Measurements from ENCODE around the gene VSIG10. TPM values are rescaled to one million over a fixed set of nuclear protein-coding genes. Genes with fewer than 3 reads are reported as not detected.
A peak's percentile ranks its signal among the peaks of the same experiment; 100 is the strongest.

VSIG10 gene
- total RNA-seq, 1 donor from 2014 or later = 26.2 TPM

DNA sequence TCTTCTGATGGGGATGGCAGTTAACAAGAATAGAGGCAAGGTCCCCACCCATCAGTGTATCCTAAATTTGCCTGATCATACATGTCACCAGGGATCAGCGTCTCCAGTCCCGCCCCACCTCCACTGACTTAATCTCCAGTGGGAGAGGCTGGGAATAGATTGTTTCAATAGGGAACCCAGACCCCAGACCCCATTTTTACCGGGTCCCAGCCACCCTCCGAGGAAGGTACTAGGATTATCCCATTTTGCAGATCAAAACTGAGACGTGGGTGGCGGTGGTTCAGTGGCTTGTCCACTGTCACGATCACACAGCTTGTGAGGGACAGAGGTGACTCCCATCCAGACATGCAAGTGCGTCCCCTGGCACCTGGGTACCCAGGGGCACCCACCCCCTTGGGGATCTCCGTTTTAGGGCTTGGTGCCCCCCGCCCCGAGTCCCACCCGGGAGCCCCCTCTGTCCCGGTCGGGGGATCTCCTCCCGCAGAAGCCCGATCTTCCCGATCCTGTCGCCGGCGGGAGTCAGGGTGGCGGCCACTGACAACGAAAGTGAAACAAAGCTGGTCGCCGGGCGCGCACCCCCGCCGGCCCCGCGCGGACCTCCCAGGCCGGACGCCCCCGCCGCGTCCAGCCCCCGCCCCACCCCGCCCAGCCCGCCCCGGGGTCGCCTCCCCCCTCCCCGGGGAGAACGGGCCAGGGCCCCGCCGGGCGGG lies 43.4 kb downstream of the VSIG10 start:
- DNase-seq (ENCODE audit: low read depth, low spot score) = no peak

DNA sequence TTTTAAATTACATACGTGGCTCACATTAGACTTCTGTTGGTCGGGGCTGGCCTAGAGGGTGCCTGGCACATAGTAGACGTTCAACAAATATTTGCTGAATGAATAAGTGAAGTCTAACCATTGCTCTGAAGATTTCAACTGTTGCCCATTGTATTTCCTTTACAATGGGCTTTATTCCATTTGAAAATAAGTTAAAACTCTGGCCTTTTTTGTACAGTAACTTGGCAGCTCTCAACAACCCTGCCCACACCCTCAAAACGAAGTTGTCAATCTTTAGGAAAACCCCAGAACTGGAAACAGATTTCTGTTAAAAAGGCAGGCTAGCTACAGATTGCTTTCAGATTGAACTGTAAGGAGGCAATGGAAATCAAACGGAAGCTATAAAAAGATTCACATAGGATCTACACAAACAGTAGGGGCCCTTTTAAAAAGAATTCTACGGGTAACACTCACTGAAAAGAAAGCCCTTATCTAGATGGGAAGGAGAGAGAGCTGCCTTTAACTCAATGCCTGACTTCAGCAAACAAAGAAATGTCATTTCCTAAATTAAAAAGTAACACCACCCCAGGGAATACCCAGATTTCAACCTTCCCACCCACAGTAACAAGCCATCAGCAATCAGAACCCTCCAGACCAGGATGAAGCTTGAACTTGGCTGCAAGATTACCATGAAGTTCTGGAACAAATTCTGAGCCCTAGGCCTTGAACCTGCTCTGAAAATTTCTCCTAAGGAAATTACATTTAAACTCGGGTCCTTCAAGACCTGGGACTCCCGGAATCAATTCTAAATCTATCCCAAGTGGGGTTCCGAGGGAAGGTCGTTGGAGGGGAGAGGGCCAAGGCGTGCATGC lies 44.2 kb downstream of the VSIG10 start:
- no peak for DNase-seq (ENCODE audit: low read depth, low spot score)

DNA sequence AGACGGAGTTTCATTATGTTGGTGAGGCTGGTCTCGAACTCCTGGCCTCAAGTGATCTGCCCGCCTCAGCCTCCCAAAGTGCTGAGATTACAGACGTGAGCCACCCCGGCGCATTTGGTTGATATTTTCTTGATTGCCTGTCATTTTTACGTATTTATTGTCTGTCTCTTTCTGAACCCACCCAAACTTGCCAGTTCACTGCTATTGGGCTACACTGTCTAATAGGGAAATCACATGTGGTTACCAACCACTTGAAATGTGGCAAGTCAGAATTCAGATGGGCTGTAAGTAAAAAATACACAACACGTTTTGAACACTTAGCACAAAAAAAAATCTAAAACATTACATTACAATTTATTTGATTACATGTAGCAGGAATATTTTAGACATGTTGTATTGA lies 44.9 kb downstream of the VSIG10 start:
- no peak for DNase-seq (ENCODE audit: low read depth, low spot score)

DNA sequence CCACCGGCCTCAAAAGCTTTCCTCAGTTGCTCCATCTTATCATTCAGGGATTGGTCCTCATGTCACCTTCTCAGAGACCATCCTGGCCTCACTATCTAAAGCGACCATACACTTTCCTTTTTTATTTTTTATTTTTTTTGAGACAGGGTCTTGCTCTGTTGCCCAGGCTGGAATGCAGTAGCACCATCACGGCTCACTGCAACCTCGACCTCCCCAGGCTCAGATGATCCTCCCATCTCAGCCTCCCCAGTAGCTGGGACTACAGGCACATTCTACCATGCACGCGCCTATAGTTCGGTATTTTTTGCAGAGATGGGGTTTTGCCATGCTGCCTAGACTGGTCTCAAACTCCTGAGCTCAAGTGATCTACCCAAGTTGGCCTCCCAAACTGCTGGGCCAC lies 45.6 kb downstream of the VSIG10 start:
- no peak for DNase-seq (ENCODE audit: low read depth, low spot score)

DNA sequence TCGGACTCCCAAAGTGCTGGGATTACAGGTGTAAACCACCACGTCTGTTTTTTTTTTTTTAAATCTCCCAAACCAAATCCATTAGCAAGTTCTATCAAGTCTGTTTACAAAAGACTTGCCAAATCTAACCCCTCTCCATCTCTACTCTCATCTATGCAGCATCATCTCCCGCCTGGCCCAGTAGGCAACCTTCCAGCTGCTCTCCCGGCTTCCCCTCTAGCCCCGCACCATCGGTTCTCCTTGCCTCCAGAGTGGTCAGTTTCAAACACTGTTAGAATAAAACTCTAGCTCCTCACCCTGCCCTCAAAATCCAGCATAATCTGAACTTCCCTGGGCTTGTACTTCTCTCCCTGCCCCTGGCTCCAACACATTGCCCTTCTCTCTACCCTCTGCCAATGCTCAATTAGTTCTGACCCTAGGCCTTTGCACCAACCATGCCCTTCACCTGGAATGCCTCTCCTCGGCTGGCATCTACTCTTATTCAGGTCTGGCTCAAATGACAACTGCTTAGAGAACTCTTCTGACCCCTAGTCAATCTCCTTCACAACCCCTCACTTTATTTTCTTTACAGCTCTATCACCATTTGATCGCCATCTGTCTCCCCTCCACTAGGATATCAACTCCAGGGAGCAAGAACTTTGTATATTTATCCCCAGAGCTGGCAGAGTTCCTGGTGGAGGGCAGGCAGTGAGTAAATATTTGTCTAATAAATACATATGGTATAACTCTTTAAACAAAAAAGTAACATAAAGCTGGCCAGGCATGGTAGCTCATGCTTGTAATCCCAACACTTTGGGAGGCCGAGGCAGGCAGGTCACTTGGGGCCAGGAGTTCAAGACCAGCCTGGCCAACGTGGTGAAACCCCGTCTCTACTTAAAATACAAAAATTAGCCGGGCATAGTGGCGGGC lies 47.7 kb downstream of the VSIG10 start:
- no peak for DNase-seq (ENCODE audit: low read depth, low spot score)

DNA sequence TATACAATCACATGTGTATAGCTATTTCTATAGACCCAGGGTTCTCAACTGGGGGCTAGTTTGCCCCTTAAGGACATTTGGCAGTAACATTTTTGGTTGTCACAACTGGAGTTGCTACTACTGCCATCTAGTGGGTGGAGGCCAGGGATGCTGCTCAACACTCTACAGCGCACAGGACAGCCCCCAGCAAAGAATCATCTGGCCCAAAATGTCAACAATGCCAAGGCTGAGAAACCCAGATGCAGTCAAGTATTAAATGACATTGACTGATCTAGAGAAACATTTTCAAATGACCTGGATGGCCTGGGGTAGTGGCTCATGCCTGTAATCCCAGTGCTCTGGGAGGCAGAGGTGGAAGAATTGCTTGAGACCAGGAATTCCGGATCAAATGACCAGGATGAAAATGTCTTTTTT lies 48.7 kb downstream of the VSIG10 start:
- DNase-seq (ENCODE audit: low read depth, low spot score) = peak; percentile 37

DNA sequence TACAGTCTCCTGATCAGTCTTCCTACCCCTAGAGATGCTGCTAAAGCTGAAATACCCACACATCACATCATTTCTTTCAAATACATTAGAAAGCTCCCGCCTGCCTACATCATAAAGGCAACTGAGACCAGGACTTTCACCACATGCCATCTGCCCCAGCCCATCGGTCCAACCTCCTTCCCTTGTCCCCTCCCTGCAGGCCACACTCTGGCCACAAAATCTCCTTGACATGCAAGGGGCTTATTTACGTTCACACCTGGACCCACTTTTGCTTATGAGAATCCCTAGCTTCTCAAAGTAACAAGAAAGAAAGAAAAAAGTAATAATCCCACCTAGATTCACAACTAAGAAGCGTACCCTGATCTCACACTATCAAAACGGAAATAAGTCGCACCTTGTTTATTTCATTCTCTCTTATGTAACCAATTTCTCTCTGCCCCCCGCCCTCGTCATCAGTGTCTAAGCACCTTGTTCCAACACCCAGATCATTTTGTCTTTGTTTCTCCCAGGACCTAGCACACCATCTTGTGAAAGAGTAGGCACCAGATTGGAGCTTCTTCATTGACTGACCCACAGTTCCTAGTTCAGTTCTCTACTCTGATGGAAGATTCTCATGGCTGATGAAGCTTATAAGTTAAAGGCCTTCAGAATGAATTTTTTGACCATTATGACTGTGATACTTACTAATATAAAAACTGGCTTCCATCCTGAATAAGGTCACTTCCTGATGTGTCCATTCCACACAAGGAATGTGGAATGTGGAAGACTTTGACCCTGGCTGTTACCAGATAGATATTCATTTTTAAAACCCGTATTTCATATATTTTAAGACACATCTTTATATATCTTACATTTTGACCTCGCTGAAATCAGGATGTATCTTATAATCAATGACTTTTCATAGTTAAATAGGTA lies 50.5 kb downstream of the VSIG10 start:
- no peak for DNase-seq (ENCODE audit: low read depth, low spot score)

DNA sequence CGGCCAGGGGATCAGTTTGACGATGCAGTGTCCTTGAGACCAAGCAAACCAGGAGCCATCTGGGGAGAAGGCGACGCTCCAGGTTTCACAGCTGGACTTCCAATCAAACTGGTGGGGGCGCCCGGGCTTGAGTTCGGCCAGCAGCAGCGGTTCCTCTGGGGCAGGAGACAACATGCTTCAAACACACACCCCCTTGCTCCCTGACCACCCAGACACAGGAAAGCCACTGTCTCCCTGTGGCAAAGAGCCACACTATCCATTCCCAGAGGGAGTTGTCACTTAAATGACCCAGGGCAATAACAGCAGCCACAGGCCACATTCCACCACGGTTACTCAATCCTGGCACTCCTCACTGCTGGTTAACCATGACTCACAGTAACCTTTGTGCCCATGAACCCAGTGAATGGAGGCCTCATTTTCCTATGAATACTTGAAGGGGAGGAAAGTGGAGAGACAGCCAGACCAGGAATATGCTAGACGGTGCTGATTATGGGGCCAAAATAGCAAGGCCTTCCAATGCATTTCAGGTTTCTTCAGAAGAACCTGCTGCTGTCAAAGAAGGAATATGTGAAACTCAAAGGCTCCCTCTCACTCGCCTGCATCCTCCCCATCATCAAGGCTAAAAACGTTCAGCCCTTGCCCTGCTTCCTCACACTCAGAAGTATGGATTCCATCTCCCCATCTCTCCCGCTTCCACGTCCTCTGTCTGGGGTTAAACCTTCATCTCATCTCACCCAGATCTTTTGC lies 51.3 kb downstream of the VSIG10 start:
- peak; percentile 86 for DNase-seq (ENCODE audit: low read depth, low spot score)

DNA sequence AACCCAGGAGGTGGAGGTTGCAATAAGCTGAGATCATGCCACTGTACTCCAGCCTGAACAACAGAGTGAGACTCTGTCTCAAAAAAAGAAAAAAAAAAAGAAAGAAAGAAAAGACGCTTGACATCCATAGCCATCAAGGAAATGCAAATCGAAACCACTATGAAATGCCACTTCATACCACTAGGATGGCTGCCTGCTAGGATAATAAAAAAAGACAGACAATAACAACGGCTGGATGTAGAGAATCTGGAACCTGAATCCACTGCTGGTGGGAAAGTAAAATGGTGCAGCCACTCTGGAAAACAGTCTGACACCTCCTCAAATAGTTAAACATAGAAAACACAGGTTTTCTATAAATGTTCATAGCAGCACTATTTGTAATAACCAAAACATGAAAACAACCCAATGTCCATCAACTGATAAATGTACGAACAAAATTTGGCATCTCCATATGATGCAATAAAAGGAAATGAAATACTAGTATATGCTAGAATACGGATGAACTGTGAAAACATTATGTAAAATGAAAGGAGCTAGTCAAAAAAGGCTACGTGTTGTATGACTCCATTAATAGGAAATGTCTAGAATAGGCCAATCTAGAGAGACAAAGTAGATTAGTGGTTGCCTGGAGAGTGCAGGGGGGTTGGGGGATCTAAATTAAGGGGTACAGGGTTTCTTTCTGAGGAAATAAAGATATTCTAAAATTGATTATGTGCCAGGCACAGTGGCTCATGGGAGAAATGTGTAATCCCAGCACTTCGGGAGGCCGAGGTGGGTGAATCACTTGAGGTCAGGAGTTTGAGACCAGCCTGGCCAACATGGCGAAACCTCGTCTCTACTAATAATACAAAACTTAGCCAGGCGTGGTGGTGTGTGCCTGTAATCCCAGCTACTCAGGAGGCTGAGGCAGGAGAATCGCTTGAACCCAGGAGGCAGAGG lies 52.6 kb downstream of the VSIG10 start:
- no peak for DNase-seq (ENCODE audit: low read depth, low spot score)

DNA sequence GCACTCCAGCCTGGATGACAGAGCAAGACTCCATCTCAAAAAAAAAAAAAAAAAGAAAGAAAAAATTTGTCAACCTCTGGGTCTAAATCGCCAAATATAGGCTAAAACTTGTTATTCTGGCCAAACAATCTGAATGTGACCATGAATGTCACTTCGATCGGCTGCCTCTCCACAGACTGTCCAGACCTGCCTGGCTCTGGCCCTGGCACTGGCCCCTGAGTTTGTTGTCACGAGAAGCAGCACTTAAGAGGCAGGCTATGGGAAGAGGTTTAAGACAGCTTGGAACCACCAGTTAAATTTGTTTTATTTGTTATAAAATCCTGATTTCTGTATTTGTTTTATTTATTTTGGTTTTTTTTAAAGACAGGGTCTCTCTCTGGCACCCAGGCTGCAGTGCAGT lies 57.4 kb downstream of the VSIG10 start:
- no peak for DNase-seq (ENCODE audit: low read depth, low spot score)

DNA sequence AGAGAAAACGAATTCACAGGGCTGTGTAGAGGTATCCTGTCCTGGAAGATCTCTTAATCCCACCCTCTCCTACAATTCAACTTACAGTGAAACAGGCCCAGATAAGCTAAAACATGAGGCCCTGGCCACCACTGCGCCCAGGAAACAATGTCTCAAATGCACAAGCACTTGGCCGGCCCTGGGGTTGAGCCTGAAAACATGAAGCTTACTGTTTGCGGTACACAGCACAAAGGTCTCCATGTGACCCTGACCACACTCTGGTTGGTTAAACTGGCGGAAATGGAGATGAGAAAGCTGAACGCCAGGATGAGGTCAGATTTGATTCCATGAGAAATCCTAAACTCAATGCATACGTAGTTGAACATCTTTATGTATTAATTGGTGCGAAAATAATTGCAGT lies 59.2 kb downstream of the VSIG10 start:
- no peak for DNase-seq (ENCODE audit: low read depth, low spot score)

DNA sequence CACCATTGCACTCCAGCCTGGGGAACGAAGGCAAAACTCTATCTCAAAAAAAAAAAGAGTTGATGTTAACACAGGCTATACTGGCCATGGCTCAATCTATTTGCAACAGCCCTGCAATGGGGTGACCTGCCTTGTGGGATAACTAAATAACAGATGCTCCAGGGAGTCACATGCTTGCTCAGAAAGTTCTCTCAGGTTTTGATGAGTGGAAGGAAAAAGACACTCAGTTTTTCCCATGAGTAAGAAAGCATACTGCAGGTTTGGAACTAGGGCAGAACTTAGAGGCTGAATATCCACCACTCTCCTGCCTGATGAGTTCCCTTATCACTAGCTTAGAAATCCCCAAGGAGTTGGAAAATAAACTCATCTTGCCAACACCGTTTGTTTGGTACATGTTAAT lies 59.7 kb downstream of the VSIG10 start:
- DNase-seq (ENCODE audit: low read depth, low spot score) = no peak

DNA sequence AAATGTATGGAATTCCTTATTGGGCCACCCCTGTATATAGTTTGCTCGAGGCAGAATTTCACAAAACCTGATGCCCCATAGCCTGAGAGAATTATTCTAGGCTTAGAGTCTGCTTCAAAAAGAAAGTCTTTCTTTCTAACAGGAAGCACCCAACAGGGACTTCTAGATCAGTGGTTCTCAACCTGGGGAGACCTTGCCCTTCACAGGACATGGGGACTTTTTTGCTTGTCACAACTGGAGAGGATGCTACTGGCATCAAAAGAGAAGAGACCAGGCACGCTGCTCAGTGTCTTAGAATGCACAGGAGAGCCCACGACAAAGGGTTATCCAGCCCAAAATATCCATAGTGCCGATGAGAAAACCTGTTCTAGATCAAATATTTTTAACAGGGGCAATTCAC lies 61.7 kb downstream of the VSIG10 start:
- DNase-seq (ENCODE audit: low read depth, low spot score) = no peak

DNA sequence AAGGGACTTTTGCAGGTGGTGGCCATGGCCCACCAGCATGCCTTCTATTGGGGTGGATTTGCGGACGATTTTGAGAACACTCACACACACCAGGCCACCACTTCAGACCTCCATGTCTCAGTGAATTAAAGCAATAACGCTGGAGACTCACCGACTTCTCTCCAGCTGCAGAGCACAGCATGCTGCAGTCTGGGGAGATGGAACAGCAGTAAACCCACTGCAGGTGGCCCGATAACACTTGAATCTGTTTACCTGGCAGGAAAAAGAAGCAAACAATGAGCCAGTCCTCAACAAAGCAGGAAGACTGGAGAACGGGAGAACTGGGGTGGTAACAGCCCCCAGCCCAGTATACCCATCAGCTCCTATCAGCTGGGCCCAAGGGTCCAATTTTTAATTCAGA lies 65.7 kb downstream of the VSIG10 start:
- DNase-seq (ENCODE audit: low read depth, low spot score) = no peak

DNA sequence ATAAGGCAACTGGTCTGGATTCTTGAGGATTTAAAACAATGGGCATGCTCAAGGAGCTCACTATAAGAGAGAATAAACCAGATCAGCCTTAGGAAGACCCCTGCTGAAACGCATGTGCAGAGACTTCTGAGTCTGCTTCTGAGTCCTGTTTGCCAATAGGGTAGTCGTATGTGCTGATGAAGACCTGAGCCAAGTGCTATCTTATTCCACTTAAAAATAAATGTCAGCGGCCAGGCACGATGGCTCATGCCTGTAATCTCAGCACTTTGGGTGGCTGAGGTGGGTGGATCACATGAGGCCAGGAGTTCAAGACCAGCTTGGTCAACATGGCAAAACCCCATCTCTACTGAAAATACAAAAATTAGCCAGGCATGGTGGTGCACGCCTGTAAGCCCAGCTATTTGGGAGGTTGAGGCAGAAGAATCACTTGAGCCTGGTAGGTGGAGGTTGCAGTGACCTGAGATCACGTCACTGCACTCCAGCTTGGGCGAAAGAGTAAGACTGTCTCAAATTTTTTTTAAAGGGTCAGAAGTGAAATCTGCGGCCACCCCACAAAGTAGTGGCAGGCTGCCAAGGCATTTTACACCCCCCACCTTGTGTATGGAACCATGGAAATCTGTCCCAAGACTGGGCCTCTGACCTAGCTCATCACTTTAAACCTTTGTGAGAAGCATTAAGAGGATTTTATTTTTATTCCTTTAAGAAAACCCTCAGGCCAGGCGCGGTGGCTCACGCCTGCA lies 67.0 kb downstream of the VSIG10 start:
- no peak for DNase-seq (ENCODE audit: low read depth, low spot score)

DNA sequence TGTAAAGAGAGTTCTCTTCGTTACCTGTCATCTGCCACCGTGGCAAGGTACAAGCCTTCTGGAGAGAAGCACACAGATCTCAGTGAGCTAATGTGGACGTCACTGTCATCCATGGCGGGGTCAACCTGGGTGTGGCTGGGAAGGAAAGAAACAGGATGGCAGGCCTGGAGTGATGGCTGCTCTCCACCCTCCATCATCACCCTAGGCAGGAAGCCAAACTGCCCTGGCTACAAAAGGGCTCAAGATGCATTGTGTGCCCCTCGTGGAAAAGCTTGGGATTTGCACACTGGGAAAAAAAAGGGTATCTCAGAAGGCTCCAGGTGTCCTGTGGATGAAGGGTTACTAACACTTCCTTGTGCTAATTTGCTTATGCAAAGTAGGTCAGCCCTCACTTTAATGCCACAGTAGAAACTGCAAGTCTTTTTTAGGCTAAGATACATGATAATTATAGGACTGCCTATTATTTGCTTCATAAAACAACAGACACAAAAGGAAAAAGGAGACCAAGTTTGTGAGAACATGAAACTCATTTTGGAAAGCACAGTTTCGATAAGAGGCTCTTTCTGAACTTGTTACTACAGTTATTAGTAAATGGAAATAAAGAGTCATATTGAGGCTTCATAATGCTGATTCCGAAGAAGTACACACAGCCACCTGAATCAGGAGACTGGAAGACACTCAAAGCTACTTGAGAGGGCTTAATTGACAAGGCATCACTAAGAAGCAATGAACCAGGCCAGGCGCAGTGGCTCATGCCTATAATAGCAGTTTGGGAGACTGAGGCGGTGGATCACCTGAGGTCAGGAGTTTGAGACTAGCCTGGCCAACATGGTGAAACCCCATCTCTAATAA lies 68.4 kb downstream of the VSIG10 start:
- no peak for DNase-seq (ENCODE audit: low read depth, low spot score)

DNA sequence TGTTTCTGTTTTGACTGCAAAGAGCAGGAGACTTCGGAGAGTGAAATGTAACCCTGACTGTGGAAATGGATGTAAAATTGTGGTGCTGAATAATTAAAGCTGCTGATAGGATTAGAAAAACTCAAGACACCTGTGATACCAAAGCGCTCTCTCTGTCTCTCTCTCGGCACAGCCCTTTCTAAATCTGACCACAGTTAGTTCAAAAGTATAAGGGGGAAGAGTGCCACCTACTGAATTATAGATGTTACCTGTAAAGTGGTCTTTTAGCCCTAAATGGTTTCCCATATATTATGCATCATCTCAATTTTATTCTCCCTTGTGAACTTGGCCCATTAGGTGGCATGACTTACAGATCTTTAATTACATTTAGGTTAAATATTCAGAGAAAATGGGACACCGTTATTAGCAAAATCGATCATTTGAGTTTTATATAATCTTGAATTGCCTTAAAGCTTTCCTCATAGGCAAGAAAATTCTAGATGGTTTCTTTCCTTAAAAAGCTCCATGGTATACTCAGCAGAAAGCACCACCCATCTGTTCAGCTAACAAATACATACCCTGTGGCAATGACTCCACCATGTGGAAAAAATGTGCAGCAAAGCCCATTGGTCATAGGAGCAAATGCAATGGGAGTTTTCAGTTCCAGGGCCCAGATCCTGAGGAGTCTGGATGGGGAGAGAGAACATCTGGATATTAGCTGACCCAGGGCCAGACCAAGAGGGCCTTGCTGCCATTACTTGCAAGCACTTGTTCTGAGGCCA lies 69.2 kb downstream of the VSIG10 start:
- no peak for DNase-seq (ENCODE audit: low read depth, low spot score)
